Measurements from ENCODE around the gene OR10G3. TPM values are rescaled to one million over a fixed set of nuclear protein-coding genes. Genes with fewer than 3 reads are reported as not detected.

Gene OR10G3
- total and polyA plus RNA-seq, 2 of the 13 experiments (the other 11 are each of a cell fraction or from before 2014, with no cell fraction given) = not detected

GRCh38 chr14:21536418-21537089 lies 43.3 kb downstream of the OR10G3 start (continued):
- TF ChIP-seq MBD4 (IDR thresholded peaks at IDR 0.05; ENCODE audit: borderline replicate concordance, low read length) (no peak), KDM6A (CRISPR knock-in tag; IDR thresholded peaks at IDR 0.05; ENCODE audit: low read depth) (no peak), ZNF512 (CRISPR knock-in tag; IDR thresholded peaks at IDR 0.05) (0 out of 2 replicates have a peak, but pooled peaks have one; percentile 6), BATF2 (CRISPR knock-in tag; IDR thresholded peaks at IDR 0.05) (no peak), CBFB (CRISPR knock-in tag; IDR thresholded peaks at IDR 0.05) (no peak), ZNF598 (CRISPR knock-in tag; IDR thresholded peaks at IDR 0.05; ENCODE audit: borderline replicate concordance) (0 out of 2 replicates have a peak, but pooled peaks have one; percentile 43), ATF6 (CRISPR knock-in tag; conservative IDR thresholded peaks at IDR 0.05) (0 out of 2 replicates have a peak, but pooled peaks have one; percentile 20), EEA1 (CRISPR knock-in tag; IDR thresholded peaks at IDR 0.05; ENCODE audit: borderline replicate concordance) (0 out of 2 replicates have a peak, but pooled peaks have one; percentile 62), ZNF703 (CRISPR knock-in tag; IDR thresholded peaks at IDR 0.05; ENCODE audit: borderline replicate concordance) (no peak), ZNF678 (CRISPR knock-in tag; IDR thresholded peaks at IDR 0.05) (no peak), ZNF292 (CRISPR knock-in tag; IDR thresholded peaks at IDR 0.05; ENCODE audit: borderline replicate concordance, low read depth) (no peak; the same call in 1 of the 2 replicates), MAFG (CRISPR knock-in tag; IDR thresholded peaks at IDR 0.05) (no peak), BCL6 (CRISPR knock-in tag; IDR thresholded peaks at IDR 0.05) (no peak), LCORL (IDR thresholded peaks at IDR 0.05) (no peak), LCORL (CRISPR knock-in tag; IDR thresholded peaks at IDR 0.05) (no peak), ZNF207 (IDR thresholded peaks at IDR 0.05; ENCODE audit: borderline replicate concordance) (no peak), ZBTB7B (CRISPR knock-in tag; IDR thresholded peaks at IDR 0.05) (no peak), CAMTA2 (CRISPR knock-in tag; IDR thresholded peaks at IDR 0.05; ENCODE audit: borderline replicate concordance) (no peak), SALL1 (CRISPR knock-in tag; IDR thresholded peaks at IDR 0.05) (0 out of 2 replicates have a peak, but pooled peaks have one; percentile 18), ZEB1 (IDR thresholded peaks at IDR 0.05; ENCODE audit: insufficient replicate concordance, low read depth) (no peak), SMAD1 (CRISPR knock-in tag; IDR thresholded peaks at IDR 0.05; ENCODE audit: borderline replicate concordance, low read depth) (peak; percentile 77; the same call in 1 of the 2 replicates), ZNF280B (CRISPR knock-in tag; IDR thresholded peaks at IDR 0.05; ENCODE audit: borderline replicate concordance) (peak; percentile 22; the same call in 1 of the 2 replicates), YEATS4 (CRISPR knock-in tag; IDR thresholded peaks at IDR 0.05; ENCODE audit: borderline replicate concordance) (peak; percentile 49; the same call in 1 of the 2 replicates), TEF (CRISPR knock-in tag; IDR thresholded peaks at IDR 0.05) (no peak)

Measured in HepG2 (cell line).